ENCODE results near the gene VAMP5. TPM values are rescaled to one million over a fixed set of nuclear protein-coding genes. Genes with fewer than 3 reads are reported as not detected.

Gene VAMP5
- total RNA-seq, 2 experiments from 2014 or later, result 49.7 to 51.9 TPM

Other genes with a start within 250 kb of the VAMP5 start
- 10 to 100 TPM; 22.6 to 22.8 TPM for gene RETSAT, start 229.9 kb upstream of the VAMP5 start, total RNA-seq
- 10 to 100 TPM; 11.1 to 15.0 TPM for gene ELMOD3, start 229.7 kb upstream of the VAMP5 start, total RNA-seq
- 10 to 100 TPM; 24.1 to 25.6 TPM for gene CAPG, start 174.1 kb upstream of the VAMP5 start, total RNA-seq
- gene SH2D6, start 165.7 kb upstream of the VAMP5 start, total RNA-seq, result 1 to 10 TPM in 1 of 2 experiments, under 1 TPM in 1; 0.65 to 1.4 TPM
- 100 to 1,000 TPM; 196 to 208 TPM for gene MAT2A, start 45.3 kb upstream of the VAMP5 start, total RNA-seq
- gene GGCX, start 22.9 kb upstream of the VAMP5 start, total RNA-seq, result 10 to 100 TPM; 24.2 to 25.2 TPM
- gene VAMP8, start 6.8 kb upstream of the VAMP5 start, total RNA-seq, result 100 to 1,000 TPM; 112 to 114 TPM
- gene RNF181, start 11.3 kb downstream of the VAMP5 start, total RNA-seq, result 100 to 1,000 TPM; 120 to 124 TPM
- 1 to 10 TPM; 1.2 to 1.6 TPM for gene TMEM150A, start 18.3 kb downstream of the VAMP5 start, total RNA-seq
- gene C2orf68, start 27.6 kb downstream of the VAMP5 start, total RNA-seq, result 10 to 100 TPM; 36.3 to 39.1 TPM
- gene USP39, start 31.8 kb downstream of the VAMP5 start, total RNA-seq, result 10 to 100 TPM; 83.2 to 83.4 TPM
- not detected for gene SFTPB, start 83.8 kb downstream of the VAMP5 start, total RNA-seq
- 10 to 100 TPM; 21.5 to 22.8 TPM for gene GNLY, start 109.9 kb downstream of the VAMP5 start, total RNA-seq
- gene ATOH8, start 169.6 kb downstream of the VAMP5 start, total RNA-seq, result not detected